K562 (cell line): ENCODE data around the gene SERPINA5. TPM values are rescaled to one million over a fixed set of nuclear protein-coding genes. Genes with fewer than 3 reads are reported as not detected.

ENCODE experiments used
- ATAC-seq: fragments of 200-7000 bp; cut with Tn5 transposase; 3 replicates; pipeline ENCODE4 v1.9.1; 2020; ENCODE audit warnings: moderate library complexity
- BruUV-seq: library from RNA; stranded (reverse); fragments of 400-500 nt; replicated peaks from 2 replicates; lab custom pipeline; 2021; lab: Mats Ljungman, UMichigan
- CTCF ChIA-PET: fragments of 300-600 bp; formaldehyde crosslinking; extraction: SDS; loops from one replicate; lab custom pipeline; 2021; ENCODE audit warnings: low intra/inter-chr PET ratio; lab: Yijun Ruan, JAX
- POLR2A ChIA-PET: fragments of 300-600, 350-650 bp; sonication (Branson Sonifier 250); formaldehyde crosslinking; extraction: SDS; loops from one replicate; lab custom pipeline; 2021; ENCODE audit warnings: antibody characterized with exemption, inconsistent platforms; lab: Yijun Ruan, JAX
- DNase-seq, 4 experiments: peaks; one replicate each; pipeline versions ENCODE4 v3.0.0 to v3.0.0-alpha.2; 2011 to 2018; ENCODE audit warnings: low spot score in 3 of 4, mixed read lengths in 3 of 4; ENCODE audit errors: extremely low read depth in 1 of 4
- FAIRE-seq: peaks from 2 replicates; lab custom pipeline; 2011; peaks lifted over from hg19 to GRCh38; lab: Jason Lieb, UNC
- H2AFZ ChIP-seq: 2 replicates; pipeline ENCODE4 v1.6.0; 2011; ENCODE audit warnings: low read depth, low read length, control low read depth, inconsistent platforms
- H3K27ac ChIP-seq: fragments of 200-600 bp; 3 replicates; pipeline ENCODE4 v1.8.0; 2011; ENCODE audit warnings: low read depth, mild to moderate bottlenecking, control low read depth, inconsistent platforms, low read length, moderate library complexity, mixed read lengths; ENCODE audit errors: extremely low read depth
- H3K27me3 ChIP-seq, 2 experiments: fragments of 300-600 bp in 1 of 2; 2 replicates in 1 of 2; 3 replicates in 1 of 2; pipeline versions ENCODE4 v1.6.0 to v1.8.0; 2011; ENCODE audit warnings: inconsistent platforms in 2 of 2, low read length in 2 of 2, mild to moderate bottlenecking in 1 of 2, mixed read lengths in 1 of 2, moderate library complexity in 1 of 2; ENCODE audit not compliant: control insufficient read depth in 2 of 2, insufficient read depth in 2 of 2
- H3K36me3 ChIP-seq: fragments of 300-600 bp; 3 replicates; pipeline ENCODE4 v1.8.0; 2011; ENCODE audit warnings: mild to moderate bottlenecking, low read length, inconsistent platforms; ENCODE audit not compliant: control insufficient read depth, insufficient read depth
- H3K4me1 ChIP-seq, 2 experiments: fragments of 200-600 bp in 1 of 2; replicated peaks in 1 of 2; 2 replicates in 1 of 2; 3 replicates in 1 of 2; pipeline versions ENCODE4 v1.5.1 to v1.8.0; 2011; ENCODE audit warnings: inconsistent platforms in 2 of 2, low read length in 2 of 2, mild to moderate bottlenecking in 1 of 2, mixed read lengths in 1 of 2, moderate library complexity in 1 of 2; ENCODE audit not compliant: control insufficient read depth in 2 of 2, insufficient read depth in 2 of 2
- H3K4me2 ChIP-seq: 2 replicates; pipeline ENCODE4 v1.6.1; 2011; ENCODE audit warnings: low read length, control low read depth, inconsistent platforms, mixed read lengths; ENCODE audit not compliant: insufficient read depth
- H3K4me3 ChIP-seq: fragments of 200-600 bp; sonication (generic), shearing (Covaris generic); 2 replicates; pipeline ENCODE4 v1.5.1; 2016; ENCODE audit warnings: control low read depth, inconsistent platforms
- H3K79me2 ChIP-seq: fragments of 200-600 bp; 3 replicates; pipeline ENCODE4 v1.8.0; 2011; ENCODE audit warnings: low read length, inconsistent platforms; ENCODE audit not compliant: control insufficient read depth, insufficient read depth
- H3K9ac ChIP-seq, 2 experiments: 2 replicates each; pipeline versions ENCODE4 v1.6.0 to v1.6.1; 2011; ENCODE audit warnings: low read depth in 2 of 2, low read length in 2 of 2, control low read depth in 1 of 2, inconsistent platforms in 1 of 2, mild to moderate bottlenecking in 1 of 2, mixed read lengths in 1 of 2; ENCODE audit not compliant: insufficient read depth in 1 of 2
- H3K9me1 ChIP-seq: one replicate; pipeline ENCODE4 v1.6.0; 2011; ENCODE audit warnings: inconsistent platforms, mild to moderate bottlenecking, low read length, moderate library complexity; ENCODE audit not compliant: control insufficient read depth, insufficient read depth
- H3K9me3 ChIP-seq: replicated peaks from 2 replicates; pipeline ENCODE4 v1.5.1; 2011; ENCODE audit warnings: low read depth, low read length, inconsistent platforms; ENCODE audit not compliant: control insufficient read depth, insufficient read depth
- H4K20me1 ChIP-seq: replicated peaks from 2 replicates; pipeline ENCODE4 v1.6.1; 2011; ENCODE audit warnings: low read length, inconsistent platforms, mixed read lengths; ENCODE audit not compliant: control insufficient read depth, insufficient read depth
- DIDO1 ChIP-seq: fragments of 450-650 bp; IDR thresholded peaks from 2 replicates; pipeline ENCODE4 v1.6.1; 2016; ENCODE audit warnings: low read depth, missing biosample characterization, missing genetic modification characterization
- MYC ChIP-seq, 2 experiments: fragments of 250-450 bp in 1 of 2; sonication (Bioruptor Pico) in 1 of 2; IDR thresholded peaks; 2 replicates each; pipeline versions ENCODE4 v1.5.1 to v1.6.1; 2012 to 2021; ENCODE audit warnings: low read depth in 2 of 2, borderline replicate concordance in 1 of 2, improper control_type of control experiment in 1 of 2, low read length in 1 of 2, mild to moderate bottlenecking in 1 of 2, moderate library complexity in 1 of 2
- PHTF2 ChIP-seq: fragments of 250-450 bp; sonication (Bioruptor Pico); IDR thresholded peaks from 2 replicates; pipeline ENCODE4 v1.5.0; 2021; ENCODE audit warnings: mild to moderate bottlenecking
- SRSF1 ChIP-seq: fragments of 200-400 bp; formaldehyde crosslinking; IDR thresholded peaks from 2 replicates; pipeline ENCODE4 v1.6.1; 2017; ENCODE audit warnings: mild to moderate bottlenecking, low read depth, low read length, moderate library complexity
- ZBTB8A ChIP-seq: fragments of 450-650 bp; IDR thresholded peaks from 2 replicates; pipeline ENCODE4 v1.6.1; 2018; ENCODE audit warnings: mild to moderate bottlenecking, moderate library complexity; ENCODE audit not compliant: partially characterized antibody
- WGBS: fragments of 100-300 bp; shearing (Covaris generic); methylation state at CpG from one replicate; pipeline ENCODE4 v1.1.6; 2016; ENCODE audit warnings: low coverage, mixed read lengths; ENCODE audit not compliant: insufficient coverage; ENCODE audit errors: missing lambda C conversion rate; 5-methylcytosine and 5-hydroxymethylcytosine counted together
- in situ Hi-C: fragments of 300-500 bp; cut with MboI; formaldehyde crosslinking; loops from 4 replicates; pipeline ENCODE4 v1.15.0; 2018; ENCODE audit warnings: inconsistent platforms, mixed read lengths
- intact Hi-C: fragments of 100-400 bp; cut with micrococcal nuclease; formaldehyde crosslinking; loops from 2 replicates; pipeline ENCODE4 v1.14.2; 2022
- polyA plus RNA-seq, 8 experiments: library from polyadenylated mRNA; depleted of rRNA in 4 of 8; stranded (reverse) in 5 of 8; unstranded in 3 of 8; fragments of >200 nt; fragmentation: Nextera tagmentation in 2 of 8; fragmentation: Illumina TruSeq in 1 of 8; extraction: Ambion mirVana in 2 of 8; extraction: Trizol in 1 of 8; gene quantifications; 2 replicates each; pipeline versions ENCODE4 v1.2.1 to v1.2.3, GENCODE V29; 2011 to 2014; ENCODE audit warnings: inconsistent platforms in 1 of 8, missing spikeins in 1 of 8
- total RNA-seq, 7 experiments: library from RNA; depleted of rRNA in 6 of 7; stranded (reverse); fragments of >200 nt in 6 of 7; fragmentation: Illumina TruSeq in 2 of 7; extraction: Trizol in 2 of 7; gene quantifications; 2 replicates each; pipeline versions ENCODE4 v1.2.1 to v1.2.3, GENCODE V29; 2011 to 2021; ENCODE audit warnings: low replicate concordance in 1 of 7

Gene SERPINA5
- total and polyA plus RNA-seq, 9 of the 15 experiments (the other 6 are each of a cell fraction or from before 2014, with no cell fraction given): 0.38 TPM; not detected in 8

- Histone ChIP-seq H3K27ac (no peak overlapping the region), H4K20me1 (no peaks in the 10 kb centered on the region), H3K9me1 (no peaks in the 10 kb centered on the region), H3K4me3 (no peak overlapping the region), H3K79me2 (no peaks in the 10 kb centered on the region), H3K4me2 (no peak overlapping the region), H3K9me3 (no peaks in the 10 kb centered on the region), H3K4me1 (no peaks in the 10 kb centered on the region), H2AFZ (no peak overlapping the region), H3K27me3 (no peaks in the 10 kb centered on the region), H3K36me3 (no peaks in the 10 kb centered on the region), H3K9ac (no peak overlapping the region)
- no TSS peak for BruUV-seq
- ChIA-PET POLR2A (no interaction called here), CTCF (no interaction called here)
- 6% methylated on average over 7 of the region's 7 CpGs for WGBS
- no peak for ATAC-seq
- FAIRE-seq: no peak
- in situ Hi-C loops: no loop called here
- DNase-seq: no peak
- intact Hi-C loops: no loop called here
- no peak for TF ChIP-seq PHTF2 (CRISPR knock-in tag)
- TF ChIP-seq SRSF1: no peak
- no peak for TF ChIP-seq MYC (IDR thresholded peaks at IDR 0.05; ENCODE audit: low read depth, low read length)
- no peak for TF ChIP-seq MYC (CRISPR knock-in tag; IDR thresholded peaks at IDR 0.05; ENCODE audit: borderline replicate concordance, low read depth)
- TF ChIP-seq ZBTB8A: no peak
- TF ChIP-seq DIDO1: no peak
Observed at GRCh38 chr14:94572637-94573303, 8.5 kb upstream of the SERPINA5 start.
